NK-92 (cell line): ENCODE data around the gene CORO1C.

ENCODE experiments used
- DNase-seq: peaks from one replicate; lab custom pipeline; 2025; ENCODE audit not compliant: unreplicated experiment; lab: John Stamatoyannopoulos, UW

The CORO1C gene

GRCh38 chr12:108605690-108606406, 125.5 kb downstream of the CORO1C start:
- no peak for DNase-seq

- no peak for DNase-seq
Measured at GRCh38 chr12:108605000-108605689, 126.2 kb downstream of the CORO1C start.

DNA sequence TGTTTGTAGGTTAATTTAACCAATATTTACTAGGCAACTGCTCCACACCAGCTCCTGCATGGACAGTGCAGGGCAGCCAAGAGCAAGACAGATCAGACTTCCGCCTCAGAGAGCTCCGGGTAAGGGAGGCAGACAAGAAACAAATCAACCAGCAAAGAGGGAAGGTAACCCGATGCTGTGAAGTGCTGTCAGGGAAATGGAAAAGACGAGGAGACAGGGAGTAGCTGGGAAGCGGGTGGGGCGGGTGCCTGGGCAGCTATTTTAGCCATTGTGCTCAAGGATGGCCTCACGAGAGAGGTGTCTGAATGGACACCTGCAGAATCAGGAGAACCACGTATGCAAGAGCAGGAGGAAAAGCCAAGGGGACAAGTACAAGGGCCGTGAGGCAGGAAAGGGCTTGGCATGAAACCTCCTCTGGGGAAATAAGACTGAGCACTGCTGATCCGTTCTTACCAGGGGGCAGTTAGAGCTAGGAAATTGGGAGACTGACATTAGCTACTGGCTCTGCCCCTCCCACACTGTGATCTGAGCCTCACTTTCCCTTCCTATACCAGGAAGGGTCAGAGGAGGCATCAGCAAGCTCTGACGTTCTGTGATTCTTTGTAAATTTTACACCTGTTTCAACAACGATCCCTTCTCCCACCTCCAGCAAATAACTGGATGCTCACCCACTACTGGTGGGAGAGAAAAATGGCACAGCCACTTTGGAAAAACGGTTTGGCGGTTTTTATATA, 126.9 kb downstream of the CORO1C start:
- no peak for DNase-seq

GRCh38 chr12:108603743-108604142, 127.6 kb downstream of the CORO1C start:
- no peak for DNase-seq

DNA sequence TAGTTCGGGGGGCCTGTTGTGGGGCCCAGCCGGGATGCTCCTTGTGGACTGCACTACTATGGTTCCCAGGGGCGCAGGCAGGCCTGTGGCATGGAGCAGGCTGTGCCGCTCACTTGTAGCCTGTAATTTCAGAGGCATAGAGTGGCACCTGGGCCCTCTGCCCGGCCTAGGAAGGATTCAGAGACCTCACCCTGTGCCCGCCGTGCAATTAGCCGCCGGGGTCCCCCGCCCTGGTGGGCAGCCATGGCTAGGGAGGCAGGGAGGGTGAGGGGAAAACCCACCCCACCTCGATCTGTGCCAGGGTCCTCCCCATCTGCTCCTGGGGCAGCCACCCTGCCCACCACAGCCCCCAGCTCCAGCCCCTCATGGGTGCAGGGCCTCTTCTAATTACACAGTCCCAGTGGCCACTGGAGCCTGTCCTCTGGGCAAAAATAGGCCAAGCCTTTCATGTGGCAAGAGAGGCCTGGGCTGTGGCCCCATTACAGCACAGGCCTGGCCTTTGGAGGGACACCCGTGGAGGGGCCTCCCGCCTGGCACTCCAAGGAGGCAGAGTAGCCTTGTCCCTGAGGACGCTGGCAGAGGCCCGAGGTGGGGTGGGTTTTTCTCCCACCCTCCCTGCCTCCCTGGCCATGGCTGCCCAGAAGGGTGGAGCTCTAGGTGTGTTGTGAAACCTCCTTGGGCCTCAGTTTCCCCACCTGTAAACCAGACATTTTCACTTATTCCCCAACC, 128.2 kb downstream of the CORO1C start:
- DNase-seq: no peak

- no peak for DNase-seq
Measured at GRCh38 chr12:108602209-108602705, 129.1 kb downstream of the CORO1C start.

- DNase-seq: no peak
Measured at GRCh38 chr12:108600702-108601007, 130.7 kb downstream of the CORO1C start.

GRCh38 chr12:108599948-108600701, 131.2 kb downstream of the CORO1C start:
- DNase-seq: no peak

GRCh38 chr12:108599541-108599940, 131.8 kb downstream of the CORO1C start:
- DNase-seq: no peak

GRCh38 chr12:108598553-108599250, 132.6 kb downstream of the CORO1C start:
- no peak for DNase-seq

- DNase-seq: no peak
Measured at GRCh38 chr12:108597559-108598471, 133.5 kb downstream of the CORO1C start, which contains the start of gene TMEM119. TSS of gene TMEM119 (minus strand) at chr12:108598084. CDS start at chr12:108592383, 5,701 bp downstream.

GRCh38 chr12:108596854-108597558, 134.3 kb downstream of the CORO1C start:
- no peak for DNase-seq

DNA sequence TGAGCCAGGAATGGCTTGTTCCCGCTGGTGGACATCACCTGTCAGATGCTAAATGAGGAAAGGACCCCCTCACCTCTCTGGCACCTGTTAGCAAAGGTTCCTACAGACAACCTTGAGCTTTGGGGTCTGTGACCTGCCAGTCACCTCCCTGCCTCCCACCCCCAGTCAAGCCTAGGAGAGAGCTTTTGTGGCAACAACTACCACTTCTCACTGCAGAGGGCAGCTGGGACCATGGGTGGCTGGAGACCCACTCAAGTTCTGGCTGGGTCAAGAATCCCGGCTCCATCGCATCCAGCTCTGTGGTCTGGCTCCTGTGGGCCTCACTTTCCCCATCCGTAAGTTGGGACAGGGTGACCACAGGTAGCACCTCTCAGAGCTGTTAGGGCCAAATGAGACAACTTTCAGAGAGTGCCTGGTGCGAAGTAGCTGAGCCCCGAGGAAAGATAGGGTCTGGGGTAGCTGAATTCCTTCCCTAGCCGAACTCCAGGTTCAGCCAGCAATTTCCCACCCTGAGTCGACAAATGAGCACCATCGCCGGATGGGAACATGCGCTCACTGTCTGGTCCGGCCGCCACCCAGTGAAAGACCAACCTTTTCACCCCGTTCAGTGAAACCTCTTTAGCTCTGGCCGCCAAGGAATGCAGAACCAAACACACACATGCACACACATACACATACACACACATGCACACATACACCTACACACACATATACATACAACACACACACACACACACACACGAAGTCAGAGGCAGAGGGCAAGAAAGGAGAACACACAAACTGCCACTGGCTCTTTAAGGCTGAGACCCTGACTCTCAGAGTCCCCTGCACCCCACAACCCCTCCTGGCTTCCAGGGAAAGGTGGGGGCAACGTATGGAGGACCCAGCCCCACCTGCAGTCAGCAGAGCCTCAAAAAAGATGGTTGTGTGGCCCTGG, 135.3 kb downstream of the CORO1C start:
- no peak for DNase-seq
